HG03159 (cell line): ENCODE results near the gene SETDB2.

Experiments
- ATAC-seq: cut with Tn5 transposase; IDR thresholded peaks from one replicate; pipeline ENCODE4 v1.9.1; 2021; ENCODE audit warnings: mild to moderate bottlenecking, moderate library complexity; ENCODE audit not compliant: unreplicated experiment

SETDB2 gene

GRCh38 chr13:49528161-49528560 lies 84.1 kb downstream of the SETDB2 start:
- ATAC-seq: no peak

DNA sequence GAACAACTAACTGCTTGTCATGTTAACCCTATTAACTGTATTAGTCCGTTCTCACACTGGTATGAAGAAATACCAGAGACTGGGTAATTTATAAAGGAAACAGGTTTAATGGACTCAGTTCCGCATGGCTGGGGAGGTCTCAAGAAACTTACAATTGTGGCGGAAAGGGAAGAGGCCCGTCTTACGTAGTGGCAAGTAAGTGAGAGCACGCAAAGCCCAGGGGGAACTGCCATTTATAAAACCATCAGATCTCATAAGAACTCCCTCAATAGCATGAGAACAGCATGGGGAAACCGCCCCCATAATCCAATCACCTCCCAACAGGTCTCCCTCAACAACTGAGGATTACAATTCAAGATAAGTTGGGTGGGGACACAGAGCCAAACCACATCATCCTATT lies 86.4 kb downstream of the SETDB2 start:
- ATAC-seq: peak; percentile 57

DNA sequence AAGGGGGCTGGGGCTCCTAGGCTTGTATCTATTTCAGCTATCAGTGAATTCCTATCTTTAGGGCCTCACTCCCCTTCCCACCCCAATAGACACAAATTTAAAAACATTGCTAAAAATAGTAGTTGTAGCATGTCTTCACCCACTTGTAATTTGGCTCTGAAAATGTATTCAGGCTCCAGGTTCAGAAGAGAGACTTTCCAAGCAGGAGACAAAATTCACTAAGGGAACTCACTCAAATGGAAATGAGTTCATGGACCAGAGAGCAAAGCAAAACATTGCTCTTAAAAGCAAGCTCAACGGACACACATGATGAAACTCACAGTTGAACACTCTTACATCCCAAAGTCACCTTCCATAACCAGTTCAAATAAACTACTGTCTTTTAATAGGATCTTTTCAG lies 88.5 kb downstream of the SETDB2 start:
- ATAC-seq: no peak

- ATAC-seq: no peak
Observed at GRCh38 chr13:49533011-49533410, 88.9 kb downstream of the SETDB2 start.

DNA sequence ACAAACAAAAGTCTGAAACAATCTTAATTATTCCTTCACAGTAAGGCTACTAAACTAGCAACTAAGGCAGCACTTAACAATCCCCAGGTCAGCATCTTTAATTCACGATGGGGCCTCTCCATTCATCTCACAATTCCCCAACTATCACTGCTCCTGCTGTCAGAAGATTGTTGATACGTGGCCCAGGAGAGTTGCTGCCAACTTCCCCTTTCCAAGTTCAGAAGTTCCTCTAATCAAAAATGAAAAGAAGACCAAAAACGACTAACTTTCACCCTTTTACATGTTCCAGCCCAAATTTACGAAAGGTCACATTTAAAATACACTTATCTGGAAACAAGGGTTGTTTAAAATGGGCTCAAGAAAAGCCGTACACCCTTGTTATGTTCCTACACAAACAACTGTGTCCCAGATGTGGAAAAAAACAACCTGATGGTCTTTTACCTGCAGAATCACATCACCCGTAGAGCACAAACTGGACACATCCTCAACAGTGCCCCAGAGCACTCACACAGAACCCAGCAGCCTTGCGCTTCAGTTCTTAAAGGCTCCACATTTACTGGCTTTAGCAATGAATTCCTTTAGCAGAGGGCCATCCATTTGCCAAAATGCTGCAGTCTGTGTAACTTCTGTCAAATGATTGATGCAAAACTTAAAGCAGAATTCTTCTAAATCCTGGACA lies 89.7 kb downstream of the SETDB2 start:
- ATAC-seq: no peak

DNA sequence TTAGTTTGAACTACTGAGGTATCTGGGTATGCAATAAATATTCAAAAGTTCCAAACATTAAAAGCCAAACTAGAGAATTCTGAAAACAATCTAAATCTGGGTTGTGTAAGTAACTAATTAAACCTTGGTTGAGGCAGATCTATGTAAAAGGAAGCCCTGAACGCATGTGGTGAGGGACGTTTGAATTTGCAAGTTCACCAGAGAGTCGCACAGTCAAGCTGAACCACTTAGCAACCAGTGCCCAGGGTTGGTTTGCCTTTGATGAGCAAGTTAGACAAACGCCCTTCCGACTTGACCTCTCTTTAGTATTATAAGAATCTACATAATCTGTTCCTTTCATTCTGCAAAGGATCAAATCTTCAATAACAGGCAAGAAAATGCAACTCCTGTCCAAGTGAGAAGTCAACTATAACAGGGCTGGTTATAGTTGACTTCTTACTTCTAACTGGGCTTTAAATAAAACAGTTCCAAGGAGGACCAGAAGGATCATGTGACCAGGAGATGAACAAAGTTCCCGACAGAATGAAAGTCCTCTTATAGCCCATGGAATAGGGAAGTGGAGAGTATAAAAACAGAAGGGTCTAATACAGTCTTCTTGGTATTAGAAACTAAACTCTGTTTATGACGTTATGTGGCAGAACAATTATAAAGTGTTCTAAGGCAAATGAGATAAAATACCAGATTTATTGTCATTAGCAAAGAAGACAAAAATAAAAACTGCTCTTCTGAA lies 92.2 kb downstream of the SETDB2 start:
- no peak for ATAC-seq

DNA sequence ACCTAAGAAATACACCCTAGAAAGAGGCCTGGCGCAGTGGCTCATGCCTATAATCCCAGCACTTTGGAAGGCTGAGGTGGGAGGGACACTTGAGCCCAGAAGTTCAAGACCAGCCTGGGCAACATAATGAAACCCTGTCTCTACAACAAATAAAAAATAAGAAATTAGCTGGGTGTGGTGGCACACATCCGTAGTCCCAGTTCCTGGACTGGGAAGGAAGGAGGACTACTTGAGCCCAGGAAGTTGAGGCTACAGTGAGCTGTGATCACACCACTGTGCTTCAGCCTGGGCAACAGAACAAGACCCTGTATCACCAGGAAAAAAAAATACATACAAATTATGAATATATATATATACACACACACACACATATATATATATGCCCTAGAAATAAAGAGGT lies 94.3 kb downstream of the SETDB2 start:
- ATAC-seq: no peak

- no peak for ATAC-seq
Observed at GRCh38 chr13:49539313-49539712, 95.2 kb downstream of the SETDB2 start.

DNA sequence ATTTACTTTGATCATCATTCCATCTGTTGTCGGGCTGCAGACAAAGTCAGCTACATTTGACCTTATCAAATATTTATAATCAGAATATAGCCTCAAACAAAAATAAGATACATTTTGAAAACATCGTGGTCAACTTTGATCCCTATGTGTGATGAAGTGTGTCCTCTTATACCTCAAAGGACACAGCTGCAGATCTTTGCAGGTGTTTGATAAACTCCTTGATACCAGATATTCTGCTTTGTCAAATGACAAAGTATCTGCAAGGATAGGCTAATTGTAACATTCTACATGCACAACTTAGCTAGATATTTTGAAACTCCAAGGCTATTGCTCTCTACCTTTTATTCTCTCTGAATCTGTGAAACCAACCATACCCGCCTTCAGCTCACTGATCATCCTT lies 95.7 kb downstream of the SETDB2 start:
- no peak for ATAC-seq

DNA sequence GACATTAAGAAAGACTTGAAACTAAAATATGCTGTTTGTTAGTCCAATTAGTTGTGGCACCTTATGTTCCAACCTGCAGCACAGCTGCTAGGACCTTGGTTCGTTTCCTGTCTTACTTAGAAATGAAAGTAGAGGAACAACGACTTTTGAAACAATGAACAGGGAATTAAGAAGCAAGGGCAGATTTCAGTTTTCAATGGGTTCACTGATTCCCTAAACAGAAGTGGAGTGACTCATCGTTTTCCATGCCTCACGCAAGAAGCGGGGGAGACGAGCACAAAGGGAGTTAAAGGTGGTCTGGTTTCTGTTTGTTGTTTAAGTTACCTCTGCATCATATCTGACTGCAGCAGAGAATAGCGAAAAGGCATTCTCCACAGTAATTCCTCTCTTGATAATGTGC lies 96.5 kb downstream of the SETDB2 start:
- peak; percentile 59 for ATAC-seq

DNA sequence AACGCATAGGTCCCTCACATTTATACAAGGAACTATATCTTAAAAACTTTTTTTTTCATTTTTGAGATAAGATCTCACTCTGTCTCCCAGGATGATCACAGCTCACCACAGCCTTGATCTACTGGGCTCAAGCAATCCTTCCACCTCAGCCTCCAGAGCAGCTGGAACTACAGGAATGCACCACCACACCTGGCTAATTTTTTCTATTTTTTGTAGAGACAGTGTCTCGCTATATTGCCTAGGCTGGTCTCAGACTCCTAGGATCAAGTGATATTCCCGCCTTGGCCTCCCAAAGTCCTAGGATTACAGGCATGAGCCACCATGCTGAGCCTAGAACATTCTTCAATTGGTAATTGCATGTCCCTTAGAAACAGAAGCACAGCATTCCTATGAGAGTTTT lies 99.6 kb downstream of the SETDB2 start:
- ATAC-seq: no peak
